Measurements from ENCODE around the gene FOXD4L6. TPM values are rescaled to one million over a fixed set of nuclear protein-coding genes. Genes with fewer than 3 reads are reported as not detected.
A peak's percentile ranks its signal among the peaks of the same experiment; 100 is the strongest.
"Not testable (repeated sequence)": the region's sequence is repeated elsewhere in the genome, so short reads cannot be mapped to it uniquely, and the experiment has no call there.

The FOXD4L6 gene
- total RNA-seq, 1 experiment from 2014 or later, result 0.54 TPM

GRCh38 chr9:41077586-41077985, 50.9 kb downstream of the FOXD4L6 start:
- TF ChIP-seq FOSL1 (IDR thresholded peaks at IDR 0.05; ENCODE audit: low read depth), result 0 out of 2 replicates have a peak, but pooled peaks have one; percentile 14
- H3K79me2 ChIP-seq (ENCODE audit: insufficient read depth, low read length); H2AFZ ChIP-seq (ENCODE audit: low read depth, low read length, poor library complexity, severe bottlenecking); POLR2A ChIA-PET; ATAC-seq; H3K4me3 ChIP-seq (replicated peaks in 1 of 2; ENCODE audit: low read depth in 1 of 2, low read length in 2 of 2); H3K27me3 ChIP-seq (ENCODE audit: insufficient read depth, low read length); BruUV-seq (replicated peaks); intact Hi-C loops (cut with micrococcal nuclease); RAD21 ChIA-PET (ENCODE audit: low non-redundant PET in 1 of 2, low total read pairs in 2 of 2, uncharacterized antibody in 2 of 2, unreplicated experiment in 2 of 2); H3K9me3 ChIP-seq (ENCODE audit: control insufficient read depth in 1 of 2, insufficient read depth in 1 of 2, low read depth in 1 of 2, low read length in 2 of 2); DNase-seq (ENCODE audit: low read depth, low spot score); H3K27ac ChIP-seq (ENCODE audit: low read depth, low read length); H3K9me2 ChIP-seq (ENCODE audit: insufficient read depth); H3K4me2 ChIP-seq (ENCODE audit: low read length); CTCF ChIA-PET; H3K9ac ChIP-seq (ENCODE audit: low read length); H4K20me1 ChIP-seq (ENCODE audit: insufficient read depth); H3K36me3 ChIP-seq (ENCODE audit: control insufficient read depth in 1 of 2, insufficient read depth in 2 of 2, low read length in 2 of 2): not testable (repeated sequence)
- peaks cover 2 to 20% of the 10 kb centered on the region in 2 experiments; a peak in 2 of 4 replicates for H3K4me1 ChIP-seq (ENCODE audit: control insufficient read depth in 1 of 2, insufficient read depth in 2 of 2, low read length in 2 of 2)

Other genes starting within 250 kb of the FOXD4L6 start
- 17.1 TPM for gene ZNG1F, start 60.6 kb upstream of the FOXD4L6 start, total RNA-seq (2021; ENCODE audit: unreplicated experiment)

All from HCT116 (cell line).